ENCODE measurements around the gene ATP11C.

ATP11C gene

GRCh38 chrX:139816204-139816603, 116.6 kb downstream of the ATP11C start:
- no peak overlapping the region for H3K4me3 ChIP-seq (replicated peaks; ENCODE audit: low read depth, low read length)
- TF ChIP-seq CTCF (IDR thresholded peaks at IDR 0.05; ENCODE audit: insufficient read depth, low read length, poor library complexity, severe bottlenecking), result no peak

GRCh38 chrX:139815771-139816170, 117.1 kb downstream of the ATP11C start:
- DNase-seq (ENCODE audit: extremely low read depth, insufficient read length), result no peak
- no peaks in the 10 kb centered on the region for H3K27me3 ChIP-seq (replicated peaks; ENCODE audit: control insufficient read depth, insufficient read depth, low read length)
- no peak for TF ChIP-seq CTCF (IDR thresholded peaks at IDR 0.05; ENCODE audit: insufficient read depth, low read length, poor library complexity, severe bottlenecking)
- H3K4me3 ChIP-seq (replicated peaks; ENCODE audit: low read depth, low read length), result no peak overlapping the region
- no peaks in the 10 kb centered on the region for H3K36me3 ChIP-seq (ENCODE audit: control insufficient read depth, insufficient read depth, low read length)

More at GRCh38 chrX:139816204-139816603, 116.6 kb downstream of the ATP11C start:
- H3K36me3 ChIP-seq (ENCODE audit: control insufficient read depth, insufficient read depth, low read length), result no peaks in the 10 kb centered on the region
- no peak for DNase-seq (ENCODE audit: extremely low read depth, insufficient read length)
- H3K27me3 ChIP-seq (replicated peaks; ENCODE audit: control insufficient read depth, insufficient read depth, low read length), result no peaks in the 10 kb centered on the region

GRCh38 chrX:139811942-139812629, 120.8 kb downstream of the ATP11C start:
- DNase-seq (ENCODE audit: extremely low read depth, insufficient read length), result no peak
- no peak overlapping the region for H3K4me3 ChIP-seq (replicated peaks; ENCODE audit: low read depth, low read length)
- H3K36me3 ChIP-seq (ENCODE audit: control insufficient read depth, insufficient read depth, low read length), result no peaks in the 10 kb centered on the region
- TF ChIP-seq CTCF (IDR thresholded peaks at IDR 0.05; ENCODE audit: insufficient read depth, low read length, poor library complexity, severe bottlenecking), result no peak
- H3K27me3 ChIP-seq (replicated peaks; ENCODE audit: control insufficient read depth, insufficient read depth, low read length), result no peaks in the 10 kb centered on the region

- Histone ChIP-seq H3K36me3 (ENCODE audit: control insufficient read depth, insufficient read depth, low read length) (no peaks in the 10 kb centered on the region), H3K4me3 (replicated peaks; ENCODE audit: low read depth, low read length) (no peak overlapping the region), H3K27me3 (replicated peaks; ENCODE audit: control insufficient read depth, insufficient read depth, low read length) (no peaks in the 10 kb centered on the region)
- DNase-seq (ENCODE audit: extremely low read depth, insufficient read length), result no peak
- no peak for TF ChIP-seq CTCF (IDR thresholded peaks at IDR 0.05; ENCODE audit: insufficient read depth, low read length, poor library complexity, severe bottlenecking)
Measured at GRCh38 chrX:139804482-139804881, 128.4 kb downstream of the ATP11C start.

- Histone ChIP-seq H3K4me3 (replicated peaks; ENCODE audit: low read depth, low read length) (no peak overlapping the region), H3K36me3 (ENCODE audit: control insufficient read depth, insufficient read depth, low read length) (no peaks in the 10 kb centered on the region), H3K27me3 (replicated peaks; ENCODE audit: control insufficient read depth, insufficient read depth, low read length) (no peaks in the 10 kb centered on the region)
- no peak for TF ChIP-seq CTCF (IDR thresholded peaks at IDR 0.05; ENCODE audit: insufficient read depth, low read length, poor library complexity, severe bottlenecking)
- DNase-seq (ENCODE audit: extremely low read depth, insufficient read length), result no peak
Measured at GRCh38 chrX:139803224-139803623, 129.6 kb downstream of the ATP11C start.

GRCh38 chrX:139802048-139802447, 130.8 kb downstream of the ATP11C start:
- no peak for DNase-seq (ENCODE audit: extremely low read depth, insufficient read length)
- H3K36me3 ChIP-seq (ENCODE audit: control insufficient read depth, insufficient read depth, low read length), result no peaks in the 10 kb centered on the region

More at GRCh38 chrX:139802048-139802447, 130.8 kb downstream of the ATP11C start:
- Histone ChIP-seq H3K27me3 (replicated peaks; ENCODE audit: control insufficient read depth, insufficient read depth, low read length) (no peaks in the 10 kb centered on the region), H3K4me3 (replicated peaks; ENCODE audit: low read depth, low read length) (no peak overlapping the region)
- TF ChIP-seq CTCF (IDR thresholded peaks at IDR 0.05; ENCODE audit: insufficient read depth, low read length, poor library complexity, severe bottlenecking), result no peak

Data from GM06990 (cell line).